H1 (cell line): ENCODE measurements around the gene SMDT1. TPM values are rescaled to one million over a fixed set of nuclear protein-coding genes. Genes with fewer than 3 reads are reported as not detected.
"Not testable (repeated sequence)": the region's sequence is repeated elsewhere in the genome, so short reads cannot be mapped to it uniquely, and the experiment has no call there.

Experiments used
- CTCF ChIA-PET: fragments of 300-600 bp; sonication (Branson Sonifier 250); formaldehyde crosslinking; loops from one replicate; lab custom pipeline; 2021; ENCODE audit not compliant: partially characterized antibody; lab: Charles Lee
- POLR2A ChIA-PET: fragments of 300-600 bp; sonication (Branson Sonifier 250); formaldehyde crosslinking; loops from one replicate; lab custom pipeline; 2021; ENCODE audit warnings: inconsistent platforms; ENCODE audit not compliant: partially characterized antibody; lab: Charles Lee
- DNase-seq, 2 experiments: peaks; one replicate each; pipeline versions ENCODE4 v3.0.0 to v3.0.0-alpha.2; 2010 to 2022; ENCODE audit warnings: low spot score in 2 of 2, low read depth in 1 of 2, mixed read lengths in 1 of 2
- FAIRE-seq: peaks from 2 replicates; lab custom pipeline; 2011; peaks lifted over from hg19 to GRCh38; lab: Jason Lieb, UNC
- H2AFZ ChIP-seq: 2 replicates; pipeline ENCODE4 v1.8.1; 2012; ENCODE audit warnings: low read length, inconsistent platforms
- H2AK5ac ChIP-seq: 2 replicates; pipeline ENCODE4 v1.6.1; 2013; ENCODE audit warnings: low read depth, low read length
- H2BK120ac ChIP-seq: replicated peaks from 2 replicates; pipeline ENCODE3; 2013; ENCODE audit warnings: low read depth, low read length, inconsistent platforms
- H2BK12ac ChIP-seq: 2 replicates; pipeline ENCODE4 v1.6.1; 2013; ENCODE audit warnings: low read depth, low read length
- H2BK15ac ChIP-seq: 2 replicates; pipeline ENCODE4 v1.6.1; 2013; ENCODE audit warnings: low read length
- H2BK20ac ChIP-seq: 2 replicates; pipeline ENCODE4 v1.6.1; 2013; ENCODE audit warnings: low read length
- H2BK5ac ChIP-seq: 2 replicates; pipeline ENCODE4 v1.6.1; 2013; ENCODE audit warnings: low read depth, low read length
- H3K14ac ChIP-seq: 2 replicates; pipeline ENCODE4 v1.6.1; 2013; ENCODE audit warnings: inconsistent platforms; ENCODE audit not compliant: insufficient read length
- H3K18ac ChIP-seq: 2 replicates; pipeline ENCODE4 v1.6.1; 2013; ENCODE audit warnings: low read length; ENCODE audit errors: extremely low read depth
- H3K23ac ChIP-seq: 2 replicates; pipeline ENCODE4 v1.6.1; 2013; ENCODE audit warnings: inconsistent platforms; ENCODE audit not compliant: insufficient read length
- H3K23me2 ChIP-seq: 2 replicates; pipeline ENCODE4 v1.6.1; 2013; ENCODE audit warnings: low read depth, low read length
- H3K27ac ChIP-seq: 2 replicates; pipeline ENCODE4 v1.6.1; 2011; ENCODE audit warnings: low read depth, low read length, inconsistent platforms
- H3K27me3 ChIP-seq, 4 experiments: replicated peaks in 1 of 4; 1 replicate in 1 of 4; 2 replicates in 3 of 4; pipeline versions ENCODE4 v1.6.1 to v1.8.1; 2011 to 2013; ENCODE audit warnings: low read length in 3 of 4, mild to moderate bottlenecking in 3 of 4, inconsistent platforms in 2 of 4, mixed read lengths in 2 of 4, moderate library complexity in 1 of 4; ENCODE audit not compliant: control insufficient read depth in 3 of 4, insufficient read depth in 3 of 4; ENCODE audit errors: extremely low read depth in 1 of 4
- H3K36me3 ChIP-seq, 4 experiments: 2 replicates each; pipeline versions ENCODE4 v1.6.1 to v1.8.1; 2011 to 2013; ENCODE audit warnings: mild to moderate bottlenecking in 4 of 4, low read length in 3 of 4, moderate library complexity in 2 of 4, control low read depth in 1 of 4, inconsistent platforms in 1 of 4; ENCODE audit not compliant: insufficient read depth in 4 of 4, control insufficient read depth in 2 of 4
- H3K4ac ChIP-seq: replicated peaks from 2 replicates; pipeline ENCODE3; 2013; ENCODE audit warnings: low read length, low read depth, mixed read lengths, inconsistent platforms; ENCODE audit not compliant: insufficient read length
- H3K4me1 ChIP-seq, 4 experiments: replicated peaks in 1 of 4; 1 replicate in 1 of 4; 2 replicates in 3 of 4; pipeline versions ENCODE4 v1.6.1 to v1.8.1; 2011 to 2013; ENCODE audit warnings: low read length in 3 of 4, inconsistent platforms in 2 of 4, mixed read lengths in 1 of 4; ENCODE audit not compliant: insufficient read depth in 4 of 4, control insufficient read depth in 3 of 4
- H3K4me2 ChIP-seq, 2 experiments: 2 replicates each; pipeline versions ENCODE4 v1.6.1 to v1.8.1; 2011 to 2013; ENCODE audit warnings: low read depth in 2 of 2, low read length in 2 of 2, control low read depth in 1 of 2, inconsistent platforms in 1 of 2, mild to moderate bottlenecking in 1 of 2; ENCODE audit not compliant: insufficient read depth in 1 of 2
- H3K4me3 ChIP-seq, 4 experiments: fragments of 200-600, 300-600 bp in 1 of 4; sonication (generic), shearing (Covaris generic), sonication (Bioruptor Twin) in 1 of 4; 2 replicates each; pipeline versions ENCODE4 v1.5.1 to v1.8.1; 2011 to 2016; ENCODE audit warnings: low read length in 4 of 4, low read depth in 3 of 4, control low read depth in 2 of 4, inconsistent platforms in 2 of 4, mild to moderate bottlenecking in 2 of 4, mixed read lengths in 1 of 4, moderate library complexity in 1 of 4; ENCODE audit not compliant: insufficient read depth in 2 of 4; ENCODE audit errors: extremely low read depth in 1 of 4
- H3K56ac ChIP-seq: replicated peaks from 2 replicates; pipeline ENCODE3; 2013; ENCODE audit warnings: low read depth, mild to moderate bottlenecking, mixed read lengths, low read length, inconsistent platforms; ENCODE audit not compliant: insufficient read length
- H3K79me1 ChIP-seq: 2 replicates; pipeline ENCODE4 v1.6.1; 2013; ENCODE audit warnings: low read depth, low read length, control low read depth
- H3K79me2 ChIP-seq, 2 experiments: 2 replicates each; pipeline versions ENCODE4 v1.6.1 to v1.8.1; 2012 to 2013; ENCODE audit warnings: low read length in 2 of 2, mild to moderate bottlenecking in 2 of 2, inconsistent platforms in 1 of 2; ENCODE audit not compliant: insufficient read depth in 2 of 2, control insufficient read depth in 1 of 2
- H3K9ac ChIP-seq, 4 experiments: replicated peaks in 1 of 4; 1 replicate in 1 of 4; 2 replicates in 3 of 4; pipeline versions ENCODE4 v1.6.1 to v1.8.1; 2011 to 2013; ENCODE audit warnings: low read depth in 3 of 4, low read length in 3 of 4, control low read depth in 2 of 4, mild to moderate bottlenecking in 2 of 4, moderate library complexity in 2 of 4, inconsistent platforms in 1 of 4; ENCODE audit errors: extremely low read depth in 1 of 4
- H3K9me3 ChIP-seq, 2 experiments: 2 replicates each; pipeline versions ENCODE4 v1.6.1 to v1.8.1; 2012 to 2013; ENCODE audit warnings: mild to moderate bottlenecking in 2 of 2, moderate library complexity in 2 of 2, control low read depth in 1 of 2, inconsistent platforms in 1 of 2, low read depth in 1 of 2, low read length in 1 of 2, mixed read lengths in 1 of 2; ENCODE audit not compliant: insufficient read depth in 2 of 2
- H4K20me1 ChIP-seq, 2 experiments: replicated peaks in 1 of 2; 2 replicates each; pipeline versions ENCODE3 to v1.8.1; 2011 to 2013; ENCODE audit warnings: inconsistent platforms in 2 of 2, low read length in 2 of 2, mild to moderate bottlenecking in 1 of 2; ENCODE audit not compliant: insufficient read depth in 2 of 2, control insufficient read depth in 1 of 2
- H4K5ac ChIP-seq: 2 replicates; pipeline ENCODE4 v1.6.1; 2013; ENCODE audit warnings: low read length, low read depth, mixed read lengths, inconsistent platforms; ENCODE audit not compliant: insufficient read length
- H4K8ac ChIP-seq: 2 replicates; pipeline ENCODE4 v1.8.0; 2013; ENCODE audit warnings: mild to moderate bottlenecking, moderate library complexity, low read length, inconsistent platforms; ENCODE audit not compliant: insufficient read depth; ENCODE audit errors: extremely low read depth
- H4K91ac ChIP-seq: replicated peaks from 2 replicates; pipeline ENCODE3; 2013; ENCODE audit warnings: low read length, mixed read lengths, inconsistent platforms; ENCODE audit not compliant: insufficient read length
- CTCF ChIP-seq, 3 experiments: IDR thresholded peaks; 1 replicate in 2 of 3; 2 replicates in 1 of 3; pipeline versions ENCODE4 v1.5.1 to v1.6.1; 2011; ENCODE audit warnings: low read length in 3 of 3, mild to moderate bottlenecking in 3 of 3, inconsistent platforms in 2 of 3, low read depth in 1 of 3, moderate library complexity in 1 of 3; ENCODE audit not compliant: insufficient read depth in 1 of 3; ENCODE audit errors: control extremely low read depth in 1 of 3
- RAD21 ChIP-seq, 2 experiments: IDR thresholded peaks in 1 of 2; conservative IDR thresholded peaks in 1 of 2; 2 replicates each; pipeline ENCODE4 v1.6.1; 2011; ENCODE audit warnings: low read depth in 2 of 2, low read length in 2 of 2, improper control_type of control experiment in 1 of 2, inconsistent platforms in 1 of 2, mild to moderate bottlenecking in 1 of 2, moderate library complexity in 1 of 2
- WGBS, 2 experiments: shearing (Covaris generic) in 1 of 2; methylation state at CpG; one replicate each; pipeline versions ENCODE4 v1.1.6 to v1.1.7; 2013 to 2015; ENCODE audit warnings: low lambda C conversion rate in 2 of 2, mixed read lengths in 2 of 2, inconsistent platforms in 1 of 2, low coverage in 1 of 2, missing lambda C conversion rate in 1 of 2; ENCODE audit not compliant: insufficient replicate concordance in 2 of 2, insufficient coverage in 1 of 2, insufficient read length in 1 of 2; ENCODE audit errors: extremely low coverage in 1 of 2, missing lambda C conversion rate in 1 of 2; 5-methylcytosine and 5-hydroxymethylcytosine counted together
- polyA plus RNA-seq, 7 experiments: library from polyadenylated mRNA; depleted of rRNA in 3 of 7; stranded (reverse) in 5 of 7; unstranded in 2 of 7; fragments of >200 nt in 5 of 7; fragments of 200-250 nt in 2 of 7; gene quantifications; 1 replicate in 5 of 7; 2 replicates in 1 of 7; 4 replicates in 1 of 7; pipeline versions ENCODE4 v1.2.1 to v1.2.3, GENCODE V29; 2011 to 2013; ENCODE audit warnings: missing spikeins in 2 of 7, mixed read lengths in 2 of 7
- total RNA-seq: library from RNA; stranded (reverse); fragmentation: NEBNext Ultra II Directional; extraction: Animal tissue kit (Norgen Biotek cat#: 25700); gene quantifications from 2 replicates; pipeline ENCODE4 v1.2.1, GENCODE V29; 2021

SMDT1 gene
- total and polyA plus RNA-seq, 2 of the 8 experiments (the other 6 are each of a cell fraction or from before 2014, with no cell fraction given), result 34.9 to 35.6 TPM

DNA sequence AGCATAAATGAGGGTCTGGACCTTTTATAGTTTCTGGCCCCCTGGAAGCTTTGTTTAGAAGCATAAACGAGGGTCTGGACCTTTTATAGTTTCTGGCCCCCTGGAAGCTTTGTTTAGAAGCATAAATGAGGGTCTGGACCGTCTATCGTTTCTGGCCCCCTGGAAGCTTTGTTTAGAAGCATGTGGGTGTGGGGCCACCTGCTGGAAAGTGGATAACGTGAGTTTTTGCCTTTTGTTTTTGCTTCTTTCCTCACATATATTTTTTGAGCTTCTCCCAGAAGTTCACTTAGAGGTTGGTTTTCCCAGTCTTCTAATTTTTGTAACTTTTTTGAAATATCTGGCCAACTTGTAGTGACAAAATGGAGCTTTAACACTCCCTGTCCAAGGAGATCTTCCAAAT is 33.3 kb downstream of the SMDT1 start:
- H2AK5ac ChIP-seq, H4K8ac ChIP-seq, H2BK120ac ChIP-seq, H3K4me3 ChIP-seq, H3K18ac ChIP-seq, H2BK12ac ChIP-seq, POLR2A ChIA-PET, H3K79me1 ChIP-seq, H3K27ac ChIP-seq, DNase-seq, H3K9ac ChIP-seq, H3K79me2 ChIP-seq, H3K4me2 ChIP-seq, H3K4me1 ChIP-seq, H4K20me1 ChIP-seq, H2BK5ac ChIP-seq, H3K23me2 ChIP-seq, H3K14ac ChIP-seq, H3K36me3 ChIP-seq, H4K91ac ChIP-seq, H2BK15ac ChIP-seq, FAIRE-seq, H3K4ac ChIP-seq, H3K27me3 ChIP-seq, H3K56ac ChIP-seq, H3K9me3 ChIP-seq, H2BK20ac ChIP-seq, H2AFZ ChIP-seq, H4K5ac ChIP-seq, H3K23ac ChIP-seq: not testable (repeated sequence)
- CTCF ChIA-PET, result interaction anchor here (0.8 to 7.3 kb wide), 26 partner anchors 10 to 416 kb away, joined by 3 to 116 read pairs (median 4); partner anchors contain the start of genes NDUFA6, SEPTIN3 and SMIM45
- peak in 1 of 3 experiments; percentile 55; a peak in 2 of 4 replicates for TF ChIP-seq CTCF (IDR thresholded peaks at IDR 0.05; ENCODE audit: control extremely low read depth in 1 of 3, insufficient read depth in 1 of 3, low read depth in 1 of 3, low read length in 3 of 3)
- peak; percentile 60 to 69 for TF ChIP-seq RAD21 (IDR thresholded peaks at IDR 0.05 in 1 of 2, conservative IDR thresholded peaks at IDR 0.05 in 1 of 2; ENCODE audit: low read depth in 2 of 2, low read length in 2 of 2)
- WGBS, 2 experiments, result 40% methylated on average over 4 of the region's 4 CpGs; no CpG with 5 or more reads in 1 of the 2 experiments
